PFSK-1 (cell line): ENCODE measurements around the gene NOC4L.

Experiments used
- FOXP2 ChIP-seq: optimal IDR thresholded peaks from 2 replicates; pipeline ENCODE3; 2011; ENCODE audit warnings: borderline replicate concordance, control low read depth, inconsistent platforms; ENCODE audit not compliant: insufficient read depth; ENCODE audit errors: extremely low read length, extremely low read depth
- POLR2AphosphoS5 ChIP-seq: IDR thresholded peaks from 2 replicates; pipeline ENCODE4 v1.6.1; 2012; ENCODE audit warnings: low read depth, mild to moderate bottlenecking, control low read depth, low read length, moderate library complexity
- REST ChIP-seq, 2 experiments: IDR thresholded peaks; 2 replicates each; pipeline versions ENCODE4 v1.6.1 to v1.8.0; 2011 to 2012; ENCODE audit warnings: low read depth in 2 of 2, low read length in 2 of 2, control low read depth in 1 of 2, inconsistent platforms in 1 of 2, mild to moderate bottlenecking in 1 of 2, moderate library complexity in 1 of 2; ENCODE audit not compliant: insufficient read depth in 1 of 2
- SIN3A ChIP-seq: IDR thresholded peaks from 2 replicates; pipeline ENCODE4 v1.6.1; 2012; ENCODE audit warnings: mild to moderate bottlenecking, low read length, moderate library complexity, borderline replicate concordance; ENCODE audit not compliant: insufficient read depth
- TAF1 ChIP-seq: IDR thresholded peaks from 2 replicates; pipeline ENCODE4 v1.6.1; 2012; ENCODE audit warnings: low read length, control low read depth, borderline replicate concordance; ENCODE audit not compliant: insufficient read depth

Gene NOC4L

GRCh38 chr12:132167611-132168310 is 23.5 kb downstream of the NOC4L start:
- no peak for TF ChIP-seq SIN3A
- no peak for TF ChIP-seq FOXP2
- no peak for TF ChIP-seq POLR2AphosphoS5
- TF ChIP-seq TAF1: no peak
- no peak for TF ChIP-seq REST (IDR thresholded peaks at IDR 0.05; ENCODE audit: insufficient read depth in 1 of 2, low read depth in 2 of 2, low read length in 2 of 2)

GRCh38 chr12:132168311-132169031 is 24.2 kb downstream of the NOC4L start:
- TF ChIP-seq FOXP2 (no peak), TAF1 (no peak), REST (IDR thresholded peaks at IDR 0.05; ENCODE audit: insufficient read depth in 1 of 2, low read depth in 2 of 2, low read length in 2 of 2) (no peak), SIN3A (no peak), POLR2AphosphoS5 (no peak)

- no peak for TF ChIP-seq TAF1
- no peak for TF ChIP-seq FOXP2
- TF ChIP-seq SIN3A: no peak
- TF ChIP-seq REST (IDR thresholded peaks at IDR 0.05; ENCODE audit: insufficient read depth in 1 of 2, low read depth in 2 of 2, low read length in 2 of 2): no peak
- no peak for TF ChIP-seq POLR2AphosphoS5
These were observed 25.1 kb downstream of the NOC4L start for GRCh38 chr12:132169376-132169775.

GRCh38 chr12:132170094-132170636 is 25.9 kb downstream of the NOC4L start:
- TF ChIP-seq POLR2AphosphoS5 (no peak), SIN3A (no peak), TAF1 (no peak), FOXP2 (no peak), REST (IDR thresholded peaks at IDR 0.05; ENCODE audit: insufficient read depth in 1 of 2, low read depth in 2 of 2, low read length in 2 of 2) (no peak)
